AG08395 (cell line): ENCODE results near the gene MAPK1.
"Not testable (repeated sequence)": the region's sequence is repeated elsewhere in the genome, so short reads cannot be mapped to it uniquely, and the experiment has no call there.

Experiments used
- DNase-seq: peaks from one replicate; pipeline ENCODE4 v3.0.0; 2012; ENCODE audit warnings: mixed read lengths, low spot score

Gene MAPK1

DNA sequence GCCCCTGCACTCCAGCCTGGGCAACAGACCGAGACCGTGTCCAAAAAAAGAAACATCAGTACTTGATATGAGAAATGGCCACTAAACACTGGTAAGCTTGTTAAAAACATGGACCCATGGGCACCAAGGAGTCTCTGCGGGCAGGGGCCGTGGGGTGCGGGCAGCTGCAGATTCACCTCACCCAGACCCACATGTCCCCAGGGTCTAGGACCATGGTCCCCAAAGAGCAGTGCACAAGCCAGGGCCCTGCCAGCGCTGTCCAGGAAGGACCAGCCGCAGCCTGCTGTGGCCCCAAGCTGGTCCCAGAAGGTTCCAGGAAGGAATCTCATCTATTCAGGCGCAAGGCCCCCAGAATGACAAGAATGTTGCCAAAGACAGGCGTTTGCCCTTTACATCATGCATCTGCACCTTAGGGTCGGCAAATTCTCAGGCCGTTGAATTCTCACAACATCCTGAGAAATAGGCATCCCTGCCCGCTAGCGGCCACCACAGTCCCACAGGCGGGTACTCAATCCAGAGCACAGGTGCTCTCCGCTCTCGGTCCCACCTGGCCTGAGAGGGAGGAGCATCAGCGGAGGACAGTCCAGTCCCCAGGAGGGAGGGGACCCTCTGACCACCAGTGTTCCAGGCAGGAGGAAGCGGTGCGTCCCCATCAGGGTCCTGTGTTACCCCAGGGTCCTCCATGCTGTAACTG, 141.3 kb downstream of the MAPK1 start:
- DNase-seq: no peak

DNA sequence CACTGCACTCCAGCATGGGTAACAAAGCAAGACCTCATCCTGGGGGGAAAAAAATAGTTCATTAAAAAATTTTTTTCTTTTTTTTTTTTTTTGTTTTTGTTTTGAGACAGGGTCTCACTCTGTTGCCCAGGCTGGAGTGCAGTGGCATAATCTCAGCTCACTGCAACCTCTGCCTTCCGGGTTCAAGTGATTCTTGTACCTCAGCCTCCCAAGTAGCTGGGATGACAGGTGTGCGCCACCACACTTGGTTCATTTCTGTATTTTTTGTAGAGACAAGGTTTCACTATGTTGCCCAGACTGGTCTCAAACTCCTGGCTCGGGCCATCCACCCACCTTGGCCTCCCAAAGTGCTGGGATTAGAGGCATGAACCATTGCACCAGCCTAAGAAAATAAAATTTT, 142.9 kb downstream of the MAPK1 start:
- not testable (repeated sequence) for DNase-seq

GRCh38 chr22:21721195-21721852, 146.1 kb downstream of the MAPK1 start:
- DNase-seq: not testable (repeated sequence)

- DNase-seq: not testable (repeated sequence)
These were observed 147.1 kb downstream of the MAPK1 start for GRCh38 chr22:21720191-21720859.

DNA sequence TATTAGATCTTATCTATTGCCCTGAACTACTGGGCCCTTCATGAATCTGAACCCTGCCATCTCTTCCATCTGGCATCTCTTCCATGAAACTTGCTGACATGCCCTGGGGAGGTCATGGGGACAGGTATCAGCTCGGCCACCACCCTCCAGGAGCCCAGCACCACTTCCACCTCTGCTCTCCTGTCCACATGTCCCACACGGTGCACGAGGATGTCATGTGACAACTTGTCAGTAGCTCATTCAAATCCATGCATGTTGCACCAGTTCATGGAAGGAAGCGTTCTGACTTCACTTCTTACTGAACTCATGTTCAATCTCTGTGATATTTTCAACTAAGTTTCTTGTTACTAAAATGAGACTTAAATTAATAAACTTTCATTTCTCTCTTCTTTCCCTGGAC, 148.4 kb downstream of the MAPK1 start:
- DNase-seq: no peak

- no peak for DNase-seq
These were observed 148.9 kb downstream of the MAPK1 start for GRCh38 chr22:21718499-21718898.

- not testable (repeated sequence) for DNase-seq
These were observed 150.9 kb downstream of the MAPK1 start for GRCh38 chr22:21716395-21717122.

- DNase-seq: no peak
These were observed 152.7 kb downstream of the MAPK1 start for GRCh38 chr22:21714786-21715185.

DNA sequence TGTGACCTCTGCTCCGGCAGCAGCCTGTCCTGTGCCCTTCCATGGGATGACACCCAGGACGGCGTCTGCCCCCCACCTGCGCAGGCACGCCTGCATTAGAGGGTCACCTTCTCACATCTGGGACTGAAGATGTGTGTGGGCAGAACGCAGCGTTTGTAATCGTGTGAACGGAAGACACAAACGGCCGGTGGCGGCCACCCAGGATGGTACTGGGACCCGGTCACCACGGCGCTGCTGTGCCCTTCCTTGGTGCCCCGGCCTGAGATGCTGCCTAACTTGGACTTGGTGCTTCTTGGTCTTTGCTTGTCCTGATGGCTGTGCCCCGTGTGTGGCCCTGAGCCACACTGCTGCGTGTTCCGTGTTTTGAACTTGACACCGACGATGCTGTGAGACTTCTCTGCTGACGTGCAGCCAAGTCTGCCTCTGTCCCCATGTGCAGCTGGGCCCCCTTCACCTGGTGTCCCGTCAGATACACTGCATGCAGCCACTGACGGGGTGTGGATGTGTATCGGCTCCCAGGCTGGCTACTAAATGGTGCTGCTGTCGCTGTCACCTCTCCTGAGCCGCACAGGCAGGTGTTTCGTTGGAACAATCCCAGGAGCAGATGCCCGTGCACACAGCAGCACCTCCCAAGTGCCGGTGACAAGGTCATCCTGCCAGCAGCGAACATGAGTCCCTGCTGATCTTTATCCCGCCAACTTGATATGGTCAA, 153.2 kb downstream of the MAPK1 start:
- no peak for DNase-seq

GRCh38 chr22:21713428-21714058, 153.9 kb downstream of the MAPK1 start:
- DNase-seq: no peak

GRCh38 chr22:21712751-21713427, 154.6 kb downstream of the MAPK1 start:
- peak; percentile 89 for DNase-seq

DNA sequence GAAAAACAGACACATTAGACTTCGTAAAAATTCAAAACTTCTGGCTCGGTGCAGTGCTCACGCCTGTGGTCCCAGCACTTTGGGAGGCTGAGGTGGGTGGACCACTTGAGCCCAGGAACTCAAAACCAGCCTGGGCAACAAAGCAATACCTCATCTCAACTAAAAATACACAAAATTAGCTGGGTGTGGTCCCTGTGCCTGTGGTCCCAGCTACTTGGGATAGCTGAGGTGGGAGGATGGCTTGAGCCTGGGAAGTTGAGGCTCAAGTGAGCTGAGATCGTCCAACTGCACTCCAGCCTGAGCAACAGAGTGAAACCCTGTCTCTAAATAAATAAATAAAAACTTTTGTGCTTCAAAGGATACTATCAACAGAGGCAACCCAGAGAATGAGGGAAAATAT, 155.6 kb downstream of the MAPK1 start:
- no peak for DNase-seq

- no peak for DNase-seq
These were observed 157.3 kb downstream of the MAPK1 start for GRCh38 chr22:21710156-21710555.

DNA sequence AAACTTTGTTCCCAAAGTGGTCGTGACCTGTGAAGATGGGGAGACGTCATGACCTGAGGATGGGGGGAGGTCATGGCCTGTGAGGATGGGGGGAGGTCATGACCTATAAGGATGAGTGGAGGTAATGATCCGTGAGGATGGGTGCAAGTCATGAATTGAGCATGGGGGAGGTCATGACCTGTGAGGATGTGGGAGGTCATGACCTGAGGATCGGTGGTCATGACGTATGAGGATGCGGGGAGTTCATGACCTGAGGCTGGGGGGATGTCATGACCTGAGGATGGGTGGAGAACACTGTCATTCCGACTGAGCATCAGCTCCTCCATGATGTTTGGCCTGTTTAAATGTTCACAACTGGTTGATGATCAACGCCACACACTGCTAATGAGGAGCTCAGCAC, 157.8 kb downstream of the MAPK1 start:
- no peak for DNase-seq

DNA sequence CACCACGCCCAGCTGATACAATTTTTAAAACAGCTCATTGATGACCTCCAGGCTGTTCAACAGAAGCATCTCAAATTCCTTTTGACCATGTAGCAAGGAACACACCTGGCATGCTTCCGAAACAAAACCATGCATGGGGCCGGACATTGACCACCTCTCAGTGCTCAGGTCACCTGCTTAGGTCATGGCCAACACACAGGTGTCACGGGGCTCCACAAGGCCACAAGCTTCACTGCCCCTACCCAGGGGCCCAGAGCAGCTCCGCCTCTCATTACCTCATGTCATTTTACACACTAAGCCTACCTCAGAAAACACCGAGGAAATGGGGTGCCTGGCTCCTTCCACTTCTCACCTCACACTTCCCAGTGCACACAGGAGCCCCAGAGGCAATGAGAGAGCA, 158.5 kb downstream of the MAPK1 start:
- DNase-seq: no peak

DNA sequence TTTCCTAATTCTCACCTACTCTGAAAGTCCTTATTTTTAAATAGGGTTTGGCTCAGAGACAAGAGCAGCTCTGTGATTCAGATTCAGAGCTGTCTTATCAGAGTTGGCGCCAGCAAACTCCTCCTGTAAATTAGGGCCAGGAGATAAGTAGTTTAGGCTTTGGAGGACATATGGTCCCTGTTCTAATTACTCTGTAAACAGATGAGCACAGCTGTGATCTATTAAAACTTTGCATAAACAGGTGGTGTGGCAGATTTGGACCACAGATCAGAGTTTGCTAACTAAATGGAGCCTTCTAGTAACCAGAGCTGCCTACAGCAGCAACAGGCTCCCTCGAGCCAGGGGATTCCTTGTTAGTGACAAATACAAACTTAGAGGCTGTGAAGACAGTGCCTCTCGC, 159.8 kb downstream of the MAPK1 start:
- DNase-seq: no peak
